Fibroblast of skin of right biceps (primary cell): Measurements from ENCODE around the gene CNOT4.
"Not testable (repeated sequence)": the region's sequence is repeated elsewhere in the genome, so short reads cannot be mapped to it uniquely, and the experiment has no call there.

ENCODE experiments used
- DNase-seq: peaks from one replicate; pipeline ENCODE4 v3.0.0-alpha.2; 2013

CNOT4 gene

GRCh38 chr7:135449436-135449835 is 60.5 kb downstream of the CNOT4 start:
- no peak for DNase-seq

- DNase-seq, result no peak
Measured at GRCh38 chr7:135448753-135449152, 61.1 kb downstream of the CNOT4 start.

GRCh38 chr7:135447748-135448147 is 62.2 kb downstream of the CNOT4 start:
- DNase-seq, result no peak

GRCh38 chr7:135445690-135446089 is 64.2 kb downstream of the CNOT4 start:
- no peak for DNase-seq

DNA sequence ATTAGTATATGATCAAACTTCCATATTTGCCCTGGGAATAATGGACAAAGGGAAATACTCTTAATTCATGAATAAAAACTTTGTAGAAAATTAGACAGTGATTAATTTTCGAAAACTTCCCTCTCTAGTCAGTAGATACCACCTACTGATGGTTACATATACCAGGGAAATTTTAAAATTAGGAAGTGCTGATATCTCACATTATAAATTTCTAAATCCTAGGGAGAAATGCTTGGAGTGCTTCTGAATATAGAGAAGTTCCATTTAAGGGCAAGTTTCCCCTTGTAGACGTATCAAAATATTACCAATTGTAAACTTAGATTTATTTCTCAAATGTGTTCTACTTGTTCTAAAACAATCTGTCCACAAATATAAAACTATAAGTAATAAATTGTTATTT is 64.6 kb downstream of the CNOT4 start:
- DNase-seq, result not testable (repeated sequence)

DNA sequence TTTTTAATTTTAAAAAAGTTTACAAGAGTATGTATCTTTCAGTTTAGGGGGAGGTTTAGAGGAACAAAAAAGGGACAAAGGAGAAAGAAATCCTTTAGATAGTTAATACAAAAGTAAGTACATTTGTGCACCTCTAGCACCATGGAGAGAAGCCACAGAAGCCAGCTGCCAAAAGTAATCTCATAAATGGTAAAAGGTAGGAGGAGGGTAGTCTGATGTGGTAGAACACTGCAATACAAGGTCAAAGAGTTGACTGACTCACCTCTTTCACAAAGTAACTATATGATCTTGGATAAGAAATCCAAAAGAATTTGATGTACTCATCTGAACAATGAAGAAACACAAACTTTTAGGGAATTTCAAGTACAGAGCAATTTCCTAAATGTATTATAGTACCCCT is 68.1 kb downstream of the CNOT4 start:
- DNase-seq, result peak; percentile 45

DNA sequence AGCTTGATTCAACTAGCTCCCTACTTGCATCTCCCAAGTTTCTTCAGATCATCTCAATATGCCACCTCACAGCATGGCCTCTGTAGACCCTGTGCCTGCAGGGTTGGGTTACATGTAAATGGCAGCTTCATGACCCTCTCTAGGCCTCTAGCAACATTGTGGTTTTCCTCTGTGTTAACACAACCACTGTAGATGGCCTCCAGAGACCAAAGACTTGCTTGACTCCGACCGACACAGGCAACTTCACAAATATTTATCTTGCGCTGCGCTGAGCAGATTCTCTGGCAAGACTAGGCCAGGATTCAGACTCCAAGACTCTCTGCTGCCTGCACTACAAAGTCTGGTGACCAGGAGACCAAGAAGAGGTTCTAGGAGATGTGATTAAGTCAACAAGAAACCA is 75.9 kb downstream of the CNOT4 start:
- no peak for DNase-seq

DNA sequence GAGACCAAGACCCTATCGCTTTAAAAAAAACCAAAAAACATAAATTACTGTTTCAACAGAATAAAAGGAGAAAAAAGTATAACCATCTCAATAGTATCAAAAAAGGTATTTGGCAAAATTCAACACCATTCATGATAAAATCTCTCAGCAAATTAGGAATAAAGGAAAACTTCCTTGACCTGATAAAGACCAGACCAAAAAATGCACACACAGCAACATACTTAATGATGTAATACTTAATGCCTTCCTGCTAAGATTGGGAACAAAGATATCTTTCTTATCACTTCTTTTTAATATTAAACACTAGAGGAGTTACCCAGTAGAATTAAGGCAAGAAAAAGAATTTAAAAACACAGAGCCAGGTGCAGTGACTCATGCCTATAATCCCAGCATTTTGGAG is 79.3 kb downstream of the CNOT4 start:
- DNase-seq, result no peak

DNA sequence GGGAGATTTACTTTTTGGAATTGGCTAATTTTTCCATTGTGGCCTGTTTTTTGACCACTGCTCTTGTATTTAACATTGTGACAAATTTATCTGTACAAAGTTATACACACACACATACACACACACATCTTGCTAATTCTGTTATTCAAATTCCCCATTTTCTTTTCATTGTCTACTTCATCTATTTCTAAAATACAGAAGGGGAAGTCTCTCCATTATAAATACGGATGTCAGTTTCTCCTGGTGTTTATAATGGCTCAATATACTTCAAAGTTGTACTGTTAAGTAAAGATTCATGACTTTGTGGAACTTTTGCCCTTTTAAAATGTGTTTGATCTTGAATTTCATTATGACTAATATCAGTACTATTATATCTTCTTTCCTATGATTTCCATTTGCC is 81.0 kb downstream of the CNOT4 start:
- DNase-seq, result no peak

DNA sequence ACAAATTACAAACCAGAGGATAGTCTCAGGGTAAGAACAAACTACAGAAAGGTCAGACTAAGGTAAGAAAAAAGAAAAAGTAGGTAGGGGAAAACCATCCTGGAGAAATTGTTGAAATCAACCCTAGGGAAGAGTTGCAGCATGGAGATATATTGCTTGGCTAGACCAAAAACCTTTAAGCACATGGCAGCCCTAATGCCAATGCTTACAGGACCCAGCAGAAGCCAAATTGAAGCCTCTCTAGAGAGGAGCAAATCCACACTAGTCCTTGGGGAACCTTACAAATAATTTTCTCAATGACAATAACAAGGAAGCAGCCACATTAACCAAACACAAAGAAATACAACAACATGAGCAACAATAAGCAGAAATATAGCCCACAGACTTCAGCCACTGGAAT is 81.9 kb downstream of the CNOT4 start:
- no peak for DNase-seq

- DNase-seq, result no peak
Measured at GRCh38 chr7:135427166-135427565, 82.7 kb downstream of the CNOT4 start.

- no peak for DNase-seq
Measured at GRCh38 chr7:135425036-135425435, 84.9 kb downstream of the CNOT4 start.

DNA sequence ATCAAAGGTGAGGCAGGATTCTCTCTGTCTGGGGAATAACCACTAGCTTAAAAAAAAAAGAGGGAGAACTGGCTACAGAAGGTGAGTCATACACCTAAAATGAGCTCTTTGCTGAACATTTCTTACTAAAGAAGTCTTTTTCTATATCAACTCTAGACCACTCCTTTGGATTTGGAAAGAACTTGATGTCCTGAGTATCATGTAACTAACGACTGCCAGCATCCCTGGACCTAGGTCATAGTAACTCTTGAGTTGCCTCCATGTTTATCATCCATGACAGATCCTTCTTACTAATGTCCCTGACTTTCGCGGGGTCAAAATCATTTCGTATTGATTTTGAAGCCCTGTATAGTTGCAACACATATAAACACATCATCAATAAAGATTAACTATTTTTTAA is 89.1 kb downstream of the CNOT4 start:
- peak; percentile 8 for DNase-seq

GRCh38 chr7:135416431-135416830 is 93.5 kb downstream of the CNOT4 start:
- DNase-seq, result no peak

DNA sequence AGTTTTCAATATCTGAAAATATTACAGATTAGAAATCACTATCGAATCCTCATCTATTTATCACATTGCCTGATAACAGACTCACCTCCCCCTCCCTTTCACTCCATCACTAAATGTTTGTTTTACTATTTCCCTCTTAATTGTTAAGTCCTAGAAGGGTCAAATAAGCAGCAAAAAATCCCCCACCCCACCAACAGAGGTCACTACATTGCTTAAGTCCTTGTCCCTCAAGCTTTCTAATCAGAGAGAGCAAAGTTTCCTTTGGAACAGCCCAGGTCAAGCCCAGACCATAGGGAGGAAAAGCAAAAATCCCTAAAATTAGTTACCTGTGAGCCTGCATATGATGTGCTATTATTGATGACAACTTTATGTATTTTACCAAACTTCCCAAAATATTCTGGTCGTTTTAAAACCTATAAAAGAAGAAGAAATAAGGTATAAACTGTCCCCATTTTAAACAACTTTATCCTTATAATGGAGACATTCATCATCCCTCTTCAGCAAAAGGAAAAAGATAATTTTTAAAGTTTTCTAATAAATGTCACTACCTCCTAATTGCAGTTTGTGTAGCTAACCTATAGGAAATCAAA is 95.0 kb downstream of the CNOT4 start:
- peak; percentile 44 for DNase-seq

- DNase-seq, result no peak
Measured at GRCh38 chr7:135414208-135414607, 95.7 kb downstream of the CNOT4 start.

DNA sequence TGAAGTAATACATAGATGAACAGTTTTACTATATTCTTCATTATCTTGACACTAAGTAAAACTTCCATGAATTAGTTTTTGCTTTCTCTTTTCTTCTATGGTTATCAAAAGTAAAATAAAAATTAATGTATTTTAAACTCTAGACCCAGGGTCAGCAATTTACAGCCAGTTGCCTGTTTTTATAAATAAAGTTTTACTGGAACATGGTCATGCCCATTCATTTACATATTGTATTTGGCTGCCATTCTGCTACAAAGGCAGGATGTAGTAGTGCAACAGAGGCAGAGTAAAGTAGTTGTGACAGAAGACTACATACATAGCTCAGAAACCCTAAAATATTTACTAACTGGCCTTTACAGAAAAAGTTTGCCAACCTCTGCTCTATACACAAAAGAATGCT is 98.8 kb downstream of the CNOT4 start:
- no peak for DNase-seq

DNA sequence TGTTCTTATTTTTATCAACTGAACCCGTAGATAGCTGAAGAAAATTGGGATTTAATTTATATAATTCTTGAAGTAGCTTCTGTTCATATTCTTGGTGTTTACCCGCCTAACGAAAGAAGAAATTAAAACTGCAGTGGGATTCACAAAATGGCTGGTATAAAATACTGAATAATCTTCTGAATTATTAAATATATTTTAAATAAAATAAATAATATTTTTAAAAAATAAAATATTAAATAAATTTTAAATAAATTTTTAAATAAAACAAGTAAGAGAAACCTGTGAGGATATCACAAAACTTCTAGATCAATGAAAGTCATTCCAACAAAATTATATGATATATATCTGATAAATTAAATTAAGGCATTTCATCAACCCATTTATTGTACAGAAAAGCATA is 99.4 kb downstream of the CNOT4 start:
- DNase-seq, result no peak

DNA sequence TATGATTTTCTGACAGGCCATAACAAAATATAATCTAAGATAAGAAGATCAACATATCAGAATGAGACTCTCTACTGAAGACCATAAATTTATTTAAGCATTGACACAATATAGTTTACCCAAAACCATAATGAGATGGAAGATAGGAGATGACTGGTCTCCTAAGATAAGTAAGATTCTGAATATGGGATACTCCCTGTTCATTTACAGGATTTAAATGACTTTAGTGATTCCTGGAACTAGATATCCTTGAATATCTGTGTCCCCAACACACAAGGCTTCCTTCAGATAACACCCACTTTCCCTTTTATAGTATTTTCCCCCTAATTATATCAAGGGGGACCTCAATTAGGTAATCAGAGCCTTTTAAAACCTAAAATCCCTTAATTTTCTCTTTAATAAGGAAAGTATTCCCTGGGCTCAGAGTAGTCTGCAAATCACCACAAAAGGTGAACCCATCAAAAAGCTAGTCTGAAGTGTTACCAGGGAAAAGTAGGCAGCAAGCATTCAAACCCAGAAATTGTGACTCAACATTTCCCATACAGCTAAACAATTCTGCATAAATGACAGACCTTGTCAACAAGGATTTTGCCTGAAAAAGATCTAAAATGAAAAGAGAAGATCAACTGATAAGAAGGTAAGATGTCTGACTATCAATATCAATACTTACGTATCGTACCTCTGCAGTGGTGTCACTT is 99.9 kb downstream of the CNOT4 start:
- no peak for DNase-seq

DNA sequence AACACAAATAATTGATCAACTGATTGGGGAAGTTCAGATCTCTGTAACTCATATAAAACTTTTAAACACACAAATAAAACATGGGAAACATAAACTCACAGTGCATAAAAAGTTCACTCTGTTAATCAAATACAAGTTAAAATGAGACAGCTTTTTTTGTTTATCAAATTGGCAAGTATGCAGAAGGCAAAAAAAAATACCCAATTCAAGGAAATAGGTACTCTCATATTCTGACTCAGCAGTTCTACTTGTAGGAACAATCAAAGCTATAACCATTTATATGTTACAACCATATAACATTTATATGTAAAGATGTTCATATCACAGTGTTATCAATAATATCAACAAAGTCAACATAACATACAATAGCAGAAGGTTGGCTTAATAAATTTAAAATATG is 102.0 kb downstream of the CNOT4 start:
- no peak for DNase-seq

DNA sequence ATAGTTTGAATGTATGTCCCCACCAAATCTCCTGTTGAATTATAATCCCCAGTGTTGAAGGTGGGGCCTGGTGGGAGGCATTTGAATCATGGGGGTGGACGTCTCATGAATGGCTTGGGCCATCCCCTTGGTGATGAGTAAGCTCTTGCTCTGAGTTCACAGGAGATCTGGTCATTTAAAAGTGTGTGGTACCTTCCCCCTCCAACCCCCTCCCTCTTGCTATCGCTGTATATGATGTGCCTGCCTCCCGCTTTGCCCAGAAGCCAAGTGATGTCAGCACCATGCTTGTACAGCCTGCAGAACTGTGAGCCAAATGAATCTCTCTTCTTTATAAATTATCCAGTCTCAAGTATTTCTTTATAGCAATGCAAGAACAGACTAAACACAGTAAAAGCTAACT is 103.0 kb downstream of the CNOT4 start:
- no peak for DNase-seq

- no peak for DNase-seq
Measured at GRCh38 chr7:135405969-135406368, 103.9 kb downstream of the CNOT4 start.

DNA sequence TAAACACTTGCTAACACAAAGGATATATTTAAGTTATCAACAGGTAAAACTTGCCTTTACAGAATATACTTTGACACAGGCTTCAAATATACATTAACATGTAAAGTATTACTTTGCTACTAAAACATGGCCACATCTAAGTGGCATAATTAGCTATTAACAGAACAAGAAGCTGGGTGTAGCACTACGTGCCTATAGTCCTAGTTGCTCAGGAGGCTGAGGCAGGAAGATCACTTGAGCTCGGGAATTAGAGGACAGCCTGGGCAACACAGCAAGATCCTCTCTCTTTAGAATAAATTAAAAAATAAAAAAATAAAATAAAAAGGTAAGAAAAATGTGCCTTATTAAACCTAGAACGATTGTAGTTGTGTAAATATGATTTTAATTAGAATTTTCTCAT is 106.6 kb downstream of the CNOT4 start:
- no peak for DNase-seq

DNA sequence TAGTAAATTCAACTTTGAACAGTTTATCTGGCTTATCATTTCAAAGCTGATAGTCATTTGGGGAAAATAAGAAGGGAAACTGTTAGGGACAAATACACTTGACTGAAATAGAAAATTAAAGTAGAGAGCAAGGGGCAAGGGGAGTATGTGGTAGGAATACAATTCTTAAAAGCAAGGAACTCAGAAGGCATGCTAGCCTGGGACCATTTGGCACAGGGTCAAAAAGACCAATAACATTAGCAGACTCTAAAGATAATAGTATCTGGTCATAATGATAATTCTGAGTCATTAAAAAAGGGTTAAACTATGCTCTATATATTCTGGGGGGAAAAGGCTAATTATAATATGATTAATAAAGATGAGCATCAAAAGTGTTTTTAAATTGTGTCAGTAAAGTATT is 112.2 kb downstream of the CNOT4 start:
- no peak for DNase-seq

GRCh38 chr7:135392701-135393100 is 117.2 kb downstream of the CNOT4 start:
- no peak for DNase-seq
